Measurements from ENCODE around the gene CLEC17A.
"Not testable (repeated sequence)": the region's sequence is repeated elsewhere in the genome, so short reads cannot be mapped to it uniquely, and the experiment has no call there.

CLEC17A gene

GRCh38 chr19:14582894-14583340 lies at the start of gene CLEC17A:
CLEC17A (plus strand) TSS chr19:14583084; CDS start chr19:14583161, 77 bp downstream.
- no peak for DNase-seq (ENCODE audit: low read depth)
- TF ChIP-seq CTCF (conservative IDR thresholded peaks at IDR 0.05; ENCODE audit: low read depth, low read length): no peak
- no peak within 1 kb of the TSS for H3K4me3 ChIP-seq (ENCODE audit: low read depth, low read length)

DNA sequence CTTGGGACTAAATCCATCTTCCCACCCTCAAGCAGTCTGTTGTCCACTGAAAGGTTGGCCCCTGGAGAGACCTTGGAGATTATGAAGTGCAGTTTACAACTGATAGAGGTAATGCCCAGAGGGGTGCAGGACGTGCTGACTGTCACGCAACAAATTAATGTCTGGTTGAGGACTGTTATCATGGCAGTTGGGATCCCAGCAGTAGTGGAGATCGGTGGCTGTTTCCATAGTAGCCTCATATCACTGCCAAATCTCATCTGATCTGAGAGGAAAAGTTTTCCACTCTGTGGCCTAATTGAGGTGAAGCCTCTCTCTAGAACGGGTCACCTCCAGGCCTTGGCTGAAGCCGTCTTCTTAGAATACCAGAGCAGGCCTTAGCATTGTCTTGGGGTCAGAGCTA lies 49.4 kb upstream of the CLEC17A start:
- TF ChIP-seq CTCF (conservative IDR thresholded peaks at IDR 0.05; ENCODE audit: low read depth, low read length): no peak
- no peak overlapping the region for H3K4me3 ChIP-seq (ENCODE audit: low read depth, low read length)
- no peak for DNase-seq (ENCODE audit: low read depth)

- no peak for TF ChIP-seq CTCF (conservative IDR thresholded peaks at IDR 0.05; ENCODE audit: low read depth, low read length)
- peak; percentile 82 for DNase-seq (ENCODE audit: low read depth)
- H3K4me3 ChIP-seq (ENCODE audit: low read depth, low read length): peak overlapping the region; percentile 17
Observed at GRCh38 chr19:14536926-14537692, 45.8 kb upstream of the CLEC17A start.

GRCh38 chr19:14540741-14541525 lies 42.0 kb upstream of the CLEC17A start:
- no peak overlapping the region for H3K4me3 ChIP-seq (ENCODE audit: low read depth, low read length)
- no peak for TF ChIP-seq CTCF (conservative IDR thresholded peaks at IDR 0.05; ENCODE audit: low read depth, low read length)
- DNase-seq (ENCODE audit: low read depth): no peak

GRCh38 chr19:14541979-14542378 lies 40.9 kb upstream of the CLEC17A start:
- not testable (repeated sequence) for H3K4me3 ChIP-seq (ENCODE audit: low read depth, low read length)

DNA sequence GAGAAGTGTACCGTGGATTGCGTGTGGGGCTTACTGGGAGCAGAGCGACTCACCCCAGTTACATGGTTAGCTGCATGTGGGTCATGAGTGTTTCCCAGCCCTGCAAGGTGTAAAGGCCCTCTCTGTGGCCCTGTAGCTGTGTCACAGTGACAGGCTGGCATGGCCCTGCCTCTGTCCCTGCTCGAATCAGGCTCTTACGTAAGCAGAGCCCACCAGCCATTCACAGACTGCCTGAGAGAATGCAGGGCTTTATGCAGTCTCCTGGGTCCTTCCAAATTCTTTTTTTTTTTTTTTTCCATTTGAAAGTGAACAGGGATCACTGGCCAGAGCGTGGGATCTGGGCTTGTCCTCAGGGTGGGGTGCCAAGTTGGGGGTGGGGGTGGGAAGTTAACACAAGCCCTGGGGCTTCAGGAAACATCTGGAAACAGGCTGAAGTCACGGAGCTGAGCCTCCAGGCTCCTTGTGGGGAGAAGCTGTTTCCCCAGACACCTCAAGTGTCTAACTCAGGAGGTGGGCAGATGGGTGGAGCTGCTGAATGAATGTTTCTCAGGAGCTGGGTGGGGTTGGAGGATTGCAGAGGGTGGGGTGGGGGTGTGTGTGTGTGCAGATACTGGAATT lies 40.1 kb upstream of the CLEC17A start:
- TF ChIP-seq CTCF (conservative IDR thresholded peaks at IDR 0.05; ENCODE audit: low read depth, low read length): no peak
- H3K4me3 ChIP-seq (ENCODE audit: low read depth, low read length): no peak overlapping the region
- DNase-seq (ENCODE audit: low read depth): peak; percentile 30

More at GRCh38 chr19:14541979-14542378, 40.9 kb upstream of the CLEC17A start:
- not testable (repeated sequence) for DNase-seq (ENCODE audit: low read depth)

DNA sequence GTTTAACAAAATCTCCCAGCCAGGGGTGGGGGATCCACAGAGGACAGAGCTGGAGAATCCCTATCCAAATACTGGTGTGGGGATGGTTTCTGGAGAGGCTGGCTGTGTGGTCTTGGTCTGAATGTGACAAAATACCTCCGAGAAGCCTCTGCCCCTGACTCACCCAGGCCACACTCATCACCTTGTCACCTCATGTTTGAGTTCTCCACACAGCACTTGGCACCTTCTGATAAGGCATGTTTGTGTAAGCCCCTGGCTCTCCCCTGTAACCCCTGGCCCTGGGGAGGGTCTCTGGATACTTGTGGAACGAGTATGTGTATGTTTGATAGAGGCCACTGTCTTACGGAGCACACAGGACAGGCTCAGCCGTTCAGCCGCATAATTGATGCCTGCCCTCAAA lies 38.8 kb upstream of the CLEC17A start:
- DNase-seq (ENCODE audit: low read depth): no peak
- no peak for TF ChIP-seq CTCF (conservative IDR thresholded peaks at IDR 0.05; ENCODE audit: low read depth, low read length)
- no peak overlapping the region for H3K4me3 ChIP-seq (ENCODE audit: low read depth, low read length)

Data from choroid plexus epithelial cell (primary cell).